ENCODE measurements around the gene MRPL20. TPM values are rescaled to one million over a fixed set of nuclear protein-coding genes. Genes with fewer than 3 reads are reported as not detected.

MRPL20 gene
- total RNA-seq, 2 donors from 2014 or later, result 72.8 to 85.9 TPM

DNA sequence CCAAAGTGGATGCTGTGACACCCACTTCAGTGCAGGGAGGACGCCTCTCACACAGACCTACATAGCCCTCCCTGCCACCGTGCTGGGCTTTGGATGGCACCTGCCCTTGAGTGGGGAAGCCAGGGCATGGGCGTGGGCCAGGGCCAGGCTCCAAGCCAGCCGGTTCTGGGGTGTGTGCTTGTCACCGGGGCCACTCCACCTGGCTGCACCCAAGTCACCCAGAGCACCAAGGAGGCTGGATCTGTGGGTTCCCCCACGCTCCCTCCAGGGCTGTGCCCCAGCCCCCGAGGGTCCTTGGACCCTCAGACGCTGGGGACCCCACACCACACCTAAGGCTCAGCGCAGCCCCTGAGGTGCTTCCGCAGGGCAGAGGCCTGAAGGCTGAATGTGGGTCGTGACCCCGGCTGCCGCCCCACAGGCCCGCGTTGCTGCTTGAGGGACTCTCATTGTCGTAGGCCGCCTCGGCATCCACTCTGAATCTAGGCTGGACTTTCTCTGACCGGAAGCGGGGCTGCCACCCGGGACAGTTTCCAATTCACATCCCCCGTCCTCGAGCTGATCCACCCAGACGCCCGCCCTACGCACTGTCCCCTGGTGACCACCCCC lies 50.2 kb downstream of the MRPL20 start:
- WGBS, 2 donors, result 0 to 51% methylated on average over 2 to 19 of the region's 26 CpGs
- TF ChIP-seq, protein P1, sequence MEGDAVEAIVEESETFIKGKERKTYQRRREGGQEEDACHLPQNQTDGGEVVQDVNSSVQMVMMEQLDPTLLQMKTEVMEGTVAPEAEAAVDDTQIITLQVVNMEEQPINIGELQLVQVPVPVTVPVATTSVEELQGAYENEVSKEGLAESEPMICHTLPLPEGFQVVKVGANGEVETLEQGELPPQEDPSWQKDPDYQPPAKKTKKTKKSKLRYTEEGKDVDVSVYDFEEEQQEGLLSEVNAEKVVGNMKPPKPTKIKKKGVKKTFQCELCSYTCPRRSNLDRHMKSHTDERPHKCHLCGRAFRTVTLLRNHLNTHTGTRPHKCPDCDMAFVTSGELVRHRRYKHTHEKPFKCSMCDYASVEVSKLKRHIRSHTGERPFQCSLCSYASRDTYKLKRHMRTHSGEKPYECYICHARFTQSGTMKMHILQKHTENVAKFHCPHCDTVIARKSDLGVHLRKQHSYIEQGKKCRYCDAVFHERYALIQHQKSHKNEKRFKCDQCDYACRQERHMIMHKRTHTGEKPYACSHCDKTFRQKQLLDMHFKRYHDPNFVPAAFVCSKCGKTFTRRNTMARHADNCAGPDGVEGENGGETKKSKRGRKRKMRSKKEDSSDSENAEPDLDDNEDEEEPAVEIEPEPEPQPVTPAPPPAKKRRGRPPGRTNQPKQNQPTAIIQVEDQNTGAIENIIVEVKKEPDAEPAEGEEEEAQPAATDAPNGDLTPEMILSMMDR (IDR thresholded peaks at IDR 0.05), result no peak
- no peak for TF ChIP-seq POLR2A (IDR thresholded peaks at IDR 0.05)
- ATAC-seq (no peak), DNase-seq (peak in 1 of 4 donors; percentile 18)
- Histone ChIP-seq H3K4me1 (peaks cover 22% of the 10 kb centered on the region), H3K36me3 (replicated peaks in 1 of 2; ENCODE audit: insufficient read depth in 1 of 2, low read depth in 2 of 2) (no peaks in the 10 kb centered on the region), H3K9me3 (no peaks in the 10 kb centered on the region), H3K27me3 (peaks cover 0 to 32% of the 10 kb centered on the region in 2 donors), H3K27ac (no peak overlapping the region), H3K4me3 (no peak overlapping the region)
- intact Hi-C loops (cut with DNase I), result no loop called here

DNA sequence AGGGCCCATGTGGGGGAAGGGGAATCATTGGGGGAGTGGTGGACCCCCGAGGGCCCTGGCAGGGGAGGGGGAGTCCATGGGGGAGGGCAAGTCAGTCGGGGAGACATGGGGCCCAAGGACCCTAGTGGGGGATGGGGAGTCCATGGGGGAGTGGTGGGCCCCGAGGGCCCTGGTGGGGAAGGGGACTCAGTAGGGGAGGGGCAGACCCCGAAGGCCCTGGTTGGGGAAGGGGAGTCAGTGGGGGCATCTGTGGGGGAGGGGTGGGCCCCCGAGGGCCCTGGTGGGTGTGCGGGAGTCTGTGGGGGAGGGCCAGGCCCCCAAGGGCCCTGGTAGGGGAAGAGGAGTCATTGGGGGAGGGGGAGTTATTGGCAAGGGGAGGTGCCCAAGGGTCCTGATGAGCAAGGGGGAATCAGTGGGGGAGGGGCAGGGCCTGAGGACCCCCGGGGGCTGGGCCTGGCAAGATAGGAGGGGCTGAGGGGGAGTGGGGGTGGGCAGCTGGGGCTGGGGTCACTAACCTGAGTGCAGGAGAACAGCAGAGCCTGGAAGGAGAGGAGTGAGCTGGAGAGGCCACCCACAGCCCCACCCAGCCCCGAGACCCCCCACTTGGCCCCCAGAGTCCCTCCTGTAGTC lies 50.8 kb downstream of the MRPL20 start:
- TF ChIP-seq, protein P1 (IDR thresholded peaks at IDR 0.05), result no peak
- no peak for TF ChIP-seq POLR2A (IDR thresholded peaks at IDR 0.05)
- H3K4me3 ChIP-seq, result no peak overlapping the region
- ATAC-seq (no peak), DNase-seq (no peak)
- intact Hi-C loops (cut with DNase I), result no loop called here
- H3K27ac ChIP-seq, result no peak overlapping the region
- H3K4me1 ChIP-seq, result peaks cover 22% of the 10 kb centered on the region
- no peaks in the 10 kb centered on the region for H3K9me3 ChIP-seq
- H3K27me3 ChIP-seq, result peaks cover 0 to 32% of the 10 kb centered on the region in 2 donors
- 48 to 51% methylated on average over 2 to 6 of the region's 8 CpGs for WGBS, 2 donors
- no peaks in the 10 kb centered on the region for H3K36me3 ChIP-seq (replicated peaks in 1 of 2; ENCODE audit: insufficient read depth in 1 of 2, low read depth in 2 of 2)

DNA sequence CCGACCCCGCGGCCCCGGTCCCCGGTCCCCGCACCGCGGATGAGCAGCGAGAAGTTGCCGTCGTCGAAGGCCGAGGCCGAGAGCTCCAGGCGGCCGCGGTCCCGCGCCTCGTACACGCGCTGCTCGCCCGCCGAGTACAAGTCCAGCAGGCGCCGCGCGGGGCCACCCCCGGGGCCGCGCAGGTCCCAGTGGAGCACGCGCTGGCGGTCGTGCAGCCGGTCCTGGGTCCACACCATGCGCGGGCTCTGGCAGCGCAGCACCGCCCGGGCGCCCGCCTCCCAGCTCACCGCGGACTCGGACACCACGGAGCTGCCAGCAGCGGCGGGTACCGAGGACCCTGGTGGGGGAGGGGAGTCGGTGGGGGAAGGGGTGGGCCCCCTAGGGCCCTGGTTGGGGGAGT lies 51.7 kb downstream of the MRPL20 start:
- DNase-seq (peak in 2 of 4 donors; percentile 38 to 47), ATAC-seq (peak; percentile 30)
- Histone ChIP-seq H3K4me3 (no peak overlapping the region), H3K4me1 (peaks cover 22% of the 10 kb centered on the region), H3K9me3 (no peaks in the 10 kb centered on the region), H3K27ac (no peak overlapping the region), H3K36me3 (replicated peaks in 1 of 2; ENCODE audit: insufficient read depth in 1 of 2, low read depth in 2 of 2) (no peaks in the 10 kb centered on the region), H3K27me3 (peaks cover 0 to 32% of the 10 kb centered on the region in 2 donors)
- intact Hi-C loops (cut with DNase I), result no loop called here
- 1% methylated on average over 19 of the region's 52 CpGs; no CpG with 5 or more reads in 1 of the 2 donors for WGBS, 2 donors
- no peak for TF ChIP-seq POLR2A (IDR thresholded peaks at IDR 0.05)
- TF ChIP-seq, protein P1 (IDR thresholded peaks at IDR 0.05), result no peak

DNA sequence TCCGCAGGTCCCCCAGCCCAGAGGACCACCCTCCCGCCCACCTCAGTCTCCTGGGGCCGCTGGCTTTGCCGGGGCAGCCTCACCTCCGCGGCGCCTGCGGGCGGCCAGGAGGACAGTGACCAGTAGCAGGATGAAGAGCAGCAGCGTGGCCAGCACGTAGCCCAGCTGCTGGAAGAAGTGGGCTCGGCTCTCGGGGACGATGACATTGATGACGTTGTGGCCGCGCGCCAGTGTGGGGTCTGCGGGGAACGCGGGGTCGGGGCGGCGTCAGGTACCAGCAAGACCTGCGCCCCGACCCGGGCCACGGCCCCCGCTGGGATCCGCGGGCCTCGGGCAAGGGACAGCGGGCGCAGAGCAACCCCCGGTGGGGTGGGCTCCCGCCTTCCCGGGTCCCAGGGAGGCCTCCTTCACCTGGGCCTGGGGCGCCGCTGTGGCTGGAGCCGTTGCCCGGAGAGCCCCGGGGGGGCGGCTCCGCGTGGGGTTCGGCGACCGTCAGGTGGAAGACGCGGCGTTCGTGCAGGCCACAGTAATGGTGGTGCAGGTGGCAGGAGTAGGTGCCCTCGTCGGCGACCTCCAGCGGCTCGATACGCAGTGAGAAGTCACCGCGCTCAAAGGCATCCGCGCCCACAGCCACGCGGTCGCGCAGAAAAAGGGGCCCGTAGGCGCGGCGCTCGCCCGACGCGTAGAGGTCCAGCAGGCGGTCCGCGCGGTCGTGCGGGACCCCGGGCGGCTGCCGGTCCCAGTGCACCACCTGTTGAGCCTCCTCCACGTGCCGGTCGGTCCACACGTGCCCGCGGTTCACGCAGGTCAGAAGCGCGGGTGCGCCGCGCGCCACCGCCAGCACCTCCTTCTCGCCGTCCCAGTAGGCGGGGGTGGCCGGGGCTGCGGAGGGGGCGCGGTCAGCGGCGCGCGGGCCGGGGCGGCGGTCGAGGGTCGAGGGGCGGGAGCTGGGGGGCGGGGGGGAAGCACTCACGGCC lies 52.5 kb downstream of the MRPL20 start:
- Histone ChIP-seq H3K4me3 (no peak overlapping the region), H3K9me3 (no peaks in the 10 kb centered on the region), H3K27ac (no peak overlapping the region)

More for the DNA sequence above, 52.5 kb downstream of the MRPL20 start:
- no peaks in the 10 kb centered on the region for H3K36me3 ChIP-seq (replicated peaks in 1 of 2; ENCODE audit: insufficient read depth in 1 of 2, low read depth in 2 of 2)
- H3K4me1 ChIP-seq, result peaks cover 22% of the 10 kb centered on the region
- peaks cover 0 to 32% of the 10 kb centered on the region in 2 donors for H3K27me3 ChIP-seq
- intact Hi-C loops (cut with DNase I), result no loop called here
- 8% methylated on average over 89 of the region's 116 CpGs; no CpG with 5 or more reads in 1 of the 2 donors for WGBS, 2 donors
- DNase-seq (peak in 1 of 4 donors; percentile 14), ATAC-seq (no peak)
- TF ChIP-seq, protein P1 (IDR thresholded peaks at IDR 0.05), result no peak
- TF ChIP-seq POLR2A (IDR thresholded peaks at IDR 0.05), result no peak

Data from body of pancreas (tissue), 4 donors.